Large intestine (tissue), 12 donors: Measurements from ENCODE around the gene IFFO2. TPM values are rescaled to one million over a fixed set of nuclear protein-coding genes. Genes with fewer than 3 reads are reported as not detected.

Experiments used
- DNase-seq, 2 donors: peaks; one replicate each; pipeline versions ENCODE4 v3.0.0 to v3.0.0-alpha.2; 2013
- H3K27ac ChIP-seq: one replicate; pipeline ENCODE4 v1.5.1; 2013; ENCODE audit warnings: low read length
- H3K27me3 ChIP-seq: 2 replicates; pipeline ENCODE4 v1.6.1; 2013; ENCODE audit warnings: low read length; ENCODE audit not compliant: control insufficient read depth, insufficient read depth
- H3K36me3 ChIP-seq: 2 replicates; pipeline ENCODE4 v1.6.1; 2013; ENCODE audit warnings: low read length; ENCODE audit not compliant: control insufficient read depth, insufficient read depth
- H3K4me1 ChIP-seq: one replicate; pipeline ENCODE4 v1.6.1; 2013; ENCODE audit warnings: low read length; ENCODE audit not compliant: control insufficient read depth, insufficient read depth
- H3K4me3 ChIP-seq: one replicate; pipeline ENCODE4 v1.5.1; 2013; ENCODE audit warnings: low read length
- H3K9me3 ChIP-seq: one replicate; pipeline ENCODE4 v1.6.1; 2013; ENCODE audit warnings: mild to moderate bottlenecking, low read depth, low read length, moderate library complexity; ENCODE audit not compliant: control insufficient read depth
- WGBS: methylation state at CpG from one replicate; pipeline ENCODE4 v1.1.5; 2013; ENCODE audit warnings: low lambda C conversion rate; ENCODE audit not compliant: insufficient coverage; 5-methylcytosine and 5-hydroxymethylcytosine counted together
- long read RNA-seq, 11 donors: transcript quantifications; one replicate each; lab custom pipeline, GENCODE V29; 2026
- polyA plus RNA-seq: library from polyadenylated mRNA; unstranded; fragments of 120-200 nt; gene quantifications from one replicate; pipeline ENCODE4 v1.2.1, GENCODE V29; 2013

IFFO2 gene
- 3.4 TPM for polyA plus RNA-seq
- long read RNA-seq, donor 1, full-length matches to known transcripts: 1 of 1 reads
- long read RNA-seq, donor 1, partial matches to known transcripts: 0 of 1 reads
- long read RNA-seq, donor 1, other reads (novel, unspliced or antisense): 0 of 1 reads
- long read RNA-seq, donor 2: 0 reads
- long read RNA-seq, donor 3: 0 reads
- long read RNA-seq, donor 4: 0 reads
- long read RNA-seq, donor 5, full-length matches to known transcripts: 2 of 2 reads
- long read RNA-seq, donor 5, partial matches to known transcripts: 0 of 2 reads
- long read RNA-seq, donor 5, other reads (novel, unspliced or antisense): 0 of 2 reads
- long read RNA-seq, donor 6: 0 reads
- long read RNA-seq, donor 7: 0 reads
- long read RNA-seq, donor 8, full-length matches to known transcripts: 1 of 1 reads
- long read RNA-seq, donor 8, partial matches to known transcripts: 0 of 1 reads
- long read RNA-seq, donor 8, other reads (novel, unspliced or antisense): 0 of 1 reads
- long read RNA-seq, donor 9, full-length matches to known transcripts: 1 of 1 reads
- long read RNA-seq, donor 9, partial matches to known transcripts: 0 of 1 reads
- long read RNA-seq, donor 9, other reads (novel, unspliced or antisense): 0 of 1 reads
- long read RNA-seq, donor 10: 0 reads
- long read RNA-seq, donor 11: 0 reads

DNA sequence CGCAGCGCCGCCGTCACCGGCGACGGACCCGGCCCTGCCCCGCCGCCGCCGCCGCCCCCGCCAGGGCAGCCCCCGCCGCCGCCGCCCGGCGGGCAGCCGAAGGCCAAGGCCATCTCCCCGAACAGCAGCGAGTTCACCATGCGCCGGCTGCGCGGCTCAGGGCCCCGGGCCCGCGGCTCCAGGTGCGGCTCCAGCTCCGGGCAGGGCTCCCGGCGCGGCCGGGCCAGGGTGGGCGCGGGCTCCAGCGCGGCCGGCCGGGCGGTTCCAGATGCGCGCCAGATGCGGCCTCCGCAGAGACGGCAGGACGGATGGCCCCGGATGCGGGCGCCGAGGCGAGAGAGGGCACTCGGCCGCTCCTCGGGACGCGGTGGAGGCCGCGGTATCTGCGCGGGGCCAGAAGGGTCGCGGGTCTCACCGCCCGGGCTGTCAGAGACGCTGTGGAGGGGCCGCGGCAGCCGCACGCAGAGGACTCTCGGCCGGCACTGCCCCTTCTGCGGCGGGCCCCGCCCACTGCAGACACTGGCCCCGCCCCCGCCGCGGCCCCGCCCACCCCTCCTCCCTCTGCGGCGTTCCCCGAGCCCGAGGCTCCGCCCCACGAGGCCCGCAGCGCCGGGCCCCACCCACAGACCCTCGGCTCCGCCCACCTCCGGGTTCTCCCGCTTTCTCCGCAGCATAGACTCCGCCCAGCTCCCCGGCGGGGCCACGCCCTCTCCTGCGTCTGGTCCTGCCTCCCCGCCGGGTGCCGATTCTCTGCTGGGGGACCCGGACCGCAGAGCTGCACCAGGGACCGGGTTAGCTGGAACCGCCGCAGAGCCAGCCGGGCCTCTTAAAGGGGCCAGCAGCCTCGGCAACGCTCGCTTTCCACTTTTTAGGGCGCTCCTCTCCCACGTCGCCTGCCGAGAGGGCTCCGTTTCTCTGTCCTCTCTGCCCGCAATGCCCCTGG, at the start of gene IFFO2:
Gene IFFO2 (minus strand): TSS at position 484 of the 943 bp plus-strand sequence. CDS start 344 bp downstream, at position 140.
- no peak within 1 kb of the TSS for H3K27ac ChIP-seq
- peak; percentile 89 to 93 for DNase-seq
- WGBS: no CpG with 5 or more reads among the region's 119 CpGs

DNA sequence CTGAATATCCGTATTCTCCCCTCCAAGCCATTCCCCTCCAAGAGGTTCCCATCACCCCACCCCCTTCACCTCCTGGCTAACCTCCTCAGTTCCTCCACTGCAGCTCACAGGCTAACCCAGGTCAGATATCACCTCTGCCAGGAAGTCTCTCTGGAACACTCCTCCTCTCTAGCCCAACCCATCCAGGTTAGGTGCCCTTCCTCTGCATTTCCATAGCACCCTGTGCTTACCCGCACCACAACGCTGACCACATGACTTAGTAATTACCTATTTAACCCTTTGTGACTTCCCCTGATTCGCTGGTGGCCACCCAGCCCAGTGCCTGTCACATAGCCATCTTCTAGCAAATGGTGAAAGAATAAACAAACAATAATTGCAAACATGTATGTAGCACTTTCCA, 49.5 kb upstream of the IFFO2 start:
- DNase-seq: no peak
- Histone ChIP-seq H3K4me3 (no peak overlapping the region), H3K9me3 (peaks cover 9% of the 10 kb centered on the region), H3K27ac (no peak overlapping the region), H3K36me3 (no peaks in the 10 kb centered on the region), H3K27me3 (no peaks in the 10 kb centered on the region), H3K4me1 (peaks cover 40% of the 10 kb centered on the region)
- 67% methylated on average over 1 of the region's 4 CpGs for WGBS

More for the DNA sequence above, at the start of gene IFFO2:
- Histone ChIP-seq H3K9me3 (peaks cover 2% of the 10 kb centered on the region), H3K4me1 (peaks cover 14% of the 10 kb centered on the region), H3K4me3 (peak within 1 kb of the TSS; percentile 69), H3K36me3 (no peaks in the 10 kb centered on the region), H3K27me3 (peaks cover 27% of the 10 kb centered on the region)

DNA sequence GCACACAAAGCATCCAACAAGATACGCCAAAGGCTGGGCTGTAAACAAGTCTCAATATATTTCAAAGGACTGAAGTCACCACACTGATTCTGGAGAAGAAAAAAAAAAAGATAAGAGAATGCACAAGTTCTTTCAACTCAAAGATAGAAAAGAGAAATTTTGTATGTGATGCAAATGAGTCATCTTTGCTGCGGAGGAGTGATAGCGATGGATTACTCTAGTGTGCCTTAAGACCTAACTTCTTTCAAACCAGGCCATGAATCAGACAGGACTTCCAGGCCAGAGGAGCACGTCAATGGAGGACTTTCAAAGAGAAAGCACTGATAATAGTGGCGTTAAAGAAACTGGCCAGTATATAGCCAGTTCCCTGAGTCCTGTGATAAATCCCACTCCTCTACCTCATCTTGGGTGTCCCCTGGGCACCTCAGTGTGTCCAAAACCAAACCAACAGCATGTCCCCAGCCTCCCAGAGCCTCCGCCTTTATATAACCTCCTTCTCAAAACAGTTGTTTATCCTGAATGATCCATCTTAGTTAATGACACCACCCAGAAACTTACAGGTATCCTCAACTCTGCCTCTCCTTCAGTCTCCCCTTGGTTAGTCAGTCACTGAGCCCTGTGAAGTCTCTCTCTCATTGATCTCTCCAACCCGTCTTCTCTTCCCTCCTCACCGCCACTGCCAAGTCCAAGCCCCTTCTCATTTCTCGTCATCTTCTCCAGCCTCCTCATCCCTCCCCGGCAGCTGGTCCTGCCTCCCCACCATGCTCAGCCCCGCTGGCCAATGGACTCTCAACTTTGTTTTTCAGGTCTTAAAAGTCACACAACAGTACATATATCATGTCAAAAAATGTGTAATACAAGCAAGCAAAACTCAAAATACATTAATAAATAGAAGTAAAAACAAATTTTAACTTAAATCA, 47.2 kb upstream of the IFFO2 start:
- no peaks in the 10 kb centered on the region for H3K27me3 ChIP-seq
- H3K4me3 ChIP-seq: no peak overlapping the region
- H3K4me1 ChIP-seq: peaks cover 27% of the 10 kb centered on the region
- no peak for DNase-seq
- no peaks in the 10 kb centered on the region for H3K36me3 ChIP-seq
- H3K27ac ChIP-seq: no peak overlapping the region
- WGBS: 90% methylated on average over 2 of the region's 11 CpGs
- H3K9me3 ChIP-seq: peaks cover 16% of the 10 kb centered on the region

DNA sequence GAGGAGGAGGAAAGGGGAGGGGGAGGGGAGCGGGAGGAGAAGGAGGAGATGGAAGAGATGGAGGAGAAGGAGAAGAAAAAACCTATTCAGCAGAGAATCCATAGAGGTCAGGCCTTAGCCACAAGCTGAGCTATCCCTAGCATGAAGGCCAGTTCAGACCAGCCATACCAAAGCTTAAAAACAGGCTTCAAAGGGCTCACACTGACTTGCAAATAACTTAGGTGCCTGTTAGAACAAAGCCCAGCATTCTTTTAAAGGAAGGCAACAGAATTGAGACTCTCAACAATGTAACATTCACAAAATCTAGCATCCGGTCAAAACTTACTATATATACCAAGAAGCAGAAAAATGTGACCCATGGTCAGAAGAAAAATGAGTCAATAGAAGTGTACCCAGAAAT, 43.6 kb upstream of the IFFO2 start:
- no peak for DNase-seq
- no CpG with 5 or more reads among the region's 2 CpGs for WGBS

DNA sequence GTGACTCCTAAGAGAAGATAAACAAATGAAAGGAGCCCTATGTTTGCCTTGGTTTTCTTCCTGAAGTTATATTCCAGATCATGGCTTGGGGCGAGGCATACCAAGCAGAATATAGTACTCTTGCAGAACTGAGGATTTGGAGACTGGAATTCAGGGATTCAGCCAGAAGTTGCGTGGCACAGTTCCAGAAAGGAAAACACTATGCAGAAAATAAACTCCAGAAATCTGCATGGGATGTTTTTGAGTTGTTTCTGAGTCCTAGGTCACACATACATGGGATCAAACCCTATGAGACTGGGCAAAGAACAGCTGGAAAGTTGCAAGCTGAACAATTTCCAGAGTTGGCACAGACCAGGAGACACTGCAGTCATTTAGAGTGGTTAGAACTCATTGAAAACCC, 42.9 kb upstream of the IFFO2 start:
- H3K27ac ChIP-seq: no peak overlapping the region
- no peaks in the 10 kb centered on the region for H3K36me3 ChIP-seq
- H3K4me3 ChIP-seq: no peak overlapping the region
- no peaks in the 10 kb centered on the region for H3K27me3 ChIP-seq
- no peaks in the 10 kb centered on the region for H3K4me1 ChIP-seq
- peaks cover 16% of the 10 kb centered on the region for H3K9me3 ChIP-seq
- DNase-seq: no peak
- WGBS: no CpG with 5 or more reads among the region's 2 CpGs

More for the DNA sequence above, 43.6 kb upstream of the IFFO2 start:
- H3K27ac ChIP-seq: no peak overlapping the region
- no peaks in the 10 kb centered on the region for H3K4me1 ChIP-seq
- H3K27me3 ChIP-seq: no peaks in the 10 kb centered on the region
- peaks cover 16% of the 10 kb centered on the region for H3K9me3 ChIP-seq
- H3K4me3 ChIP-seq: no peak overlapping the region
- H3K36me3 ChIP-seq: no peaks in the 10 kb centered on the region

DNA sequence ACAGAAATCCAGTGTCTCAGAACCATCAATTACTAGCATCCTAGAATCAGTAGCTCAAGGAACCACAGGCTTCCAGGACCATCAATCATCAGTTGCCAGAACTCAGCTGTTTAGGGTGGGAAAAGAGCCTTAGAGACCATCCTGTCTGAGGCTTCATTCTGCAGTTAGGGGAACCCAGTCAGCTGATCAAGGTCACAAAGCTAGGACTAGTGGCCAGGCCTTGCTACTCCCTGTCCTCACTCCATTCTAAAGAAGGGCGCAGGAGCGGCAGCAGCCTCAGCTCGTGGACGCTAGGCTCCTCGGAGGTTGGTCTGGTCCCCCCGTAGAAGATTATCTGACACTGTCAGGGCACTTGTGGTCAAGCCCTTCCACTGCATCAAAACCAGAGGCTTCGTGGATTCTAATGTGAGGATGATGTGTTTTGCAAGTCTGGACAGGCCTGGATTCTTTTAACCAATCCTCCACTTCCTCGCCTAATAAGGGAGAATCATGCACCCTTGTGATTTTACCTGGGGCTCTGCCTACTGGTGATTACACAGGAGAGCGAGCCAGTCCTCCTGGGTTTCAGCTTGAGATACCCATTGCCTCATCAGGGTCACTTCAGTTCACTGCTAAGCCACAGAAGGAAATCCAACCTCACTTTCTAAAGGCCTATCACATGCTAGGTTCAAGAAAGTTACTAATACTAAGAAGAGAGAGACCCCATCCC, 41.7 kb upstream of the IFFO2 start:
- H3K4me3 ChIP-seq: no peak overlapping the region
- DNase-seq: no peak
- no peak overlapping the region for H3K27ac ChIP-seq
- H3K9me3 ChIP-seq: peaks cover 16% of the 10 kb centered on the region
- no CpG with 5 or more reads among the region's 9 CpGs for WGBS
- H3K36me3 ChIP-seq: no peaks in the 10 kb centered on the region
- no peaks in the 10 kb centered on the region for H3K4me1 ChIP-seq
- H3K27me3 ChIP-seq: no peaks in the 10 kb centered on the region

DNA sequence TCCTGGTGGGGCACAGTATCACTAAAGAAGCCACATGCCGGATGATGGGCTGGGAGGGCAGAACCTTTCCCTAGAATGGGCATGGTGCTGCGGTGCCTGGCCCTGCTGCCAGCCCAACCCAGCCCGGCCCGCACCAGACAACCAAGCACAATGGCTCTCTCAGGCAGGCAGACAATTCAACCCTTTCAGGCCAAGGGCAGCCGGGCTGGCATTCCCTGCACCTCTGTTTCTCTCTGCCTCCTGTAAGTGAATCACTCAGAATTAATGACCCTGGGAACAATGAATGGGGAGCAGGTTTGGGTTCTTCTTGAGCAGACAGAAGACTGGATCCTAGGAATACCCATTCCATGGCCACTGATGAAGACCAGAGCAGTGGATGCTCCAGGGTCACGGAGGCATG, 41.0 kb upstream of the IFFO2 start:
- H3K4me3 ChIP-seq: no peak overlapping the region
- no peaks in the 10 kb centered on the region for H3K36me3 ChIP-seq
- no peaks in the 10 kb centered on the region for H3K4me1 ChIP-seq
- H3K27me3 ChIP-seq: no peaks in the 10 kb centered on the region
- no CpG with 5 or more reads among the region's 6 CpGs for WGBS
- H3K9me3 ChIP-seq: peaks cover 16% of the 10 kb centered on the region
- DNase-seq: no peak
- H3K27ac ChIP-seq: no peak overlapping the region

DNA sequence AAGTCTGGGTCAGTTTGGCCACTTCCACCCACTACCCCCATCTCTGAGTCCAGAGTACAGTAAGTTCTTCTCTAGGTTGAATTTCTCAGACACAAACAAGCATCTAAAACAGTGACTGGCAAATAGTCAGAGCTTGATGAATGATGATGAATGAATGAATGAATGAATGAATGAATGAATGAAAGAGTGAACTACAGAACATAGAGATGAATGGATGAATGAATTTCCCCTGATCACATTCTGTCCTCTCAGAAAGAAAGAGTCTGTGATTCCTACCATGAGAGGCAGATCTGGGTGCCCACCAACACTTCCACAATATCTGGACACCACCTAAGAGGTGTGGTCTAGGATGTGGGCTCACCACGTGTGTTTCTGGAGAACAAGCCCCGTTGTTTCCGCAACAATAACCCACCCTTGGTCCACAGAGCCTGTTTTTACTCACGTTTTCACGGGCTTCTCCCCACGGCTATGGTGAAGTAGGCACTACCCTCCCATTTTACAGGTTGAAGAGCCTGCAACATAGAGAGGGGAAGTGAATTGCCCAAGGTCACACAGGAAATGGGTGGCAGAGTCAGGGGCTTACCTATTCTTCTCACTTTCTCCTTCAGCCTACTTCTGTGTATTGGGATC, 40.2 kb upstream of the IFFO2 start:
- DNase-seq: no peak
- no peak overlapping the region for H3K4me3 ChIP-seq
- H3K27ac ChIP-seq: no peak overlapping the region
- H3K9me3 ChIP-seq: peaks cover 13% of the 10 kb centered on the region
- H3K27me3 ChIP-seq: no peaks in the 10 kb centered on the region
- no CpG with 5 or more reads among the region's 6 CpGs for WGBS
- no peaks in the 10 kb centered on the region for H3K36me3 ChIP-seq
- no peaks in the 10 kb centered on the region for H3K4me1 ChIP-seq

DNA sequence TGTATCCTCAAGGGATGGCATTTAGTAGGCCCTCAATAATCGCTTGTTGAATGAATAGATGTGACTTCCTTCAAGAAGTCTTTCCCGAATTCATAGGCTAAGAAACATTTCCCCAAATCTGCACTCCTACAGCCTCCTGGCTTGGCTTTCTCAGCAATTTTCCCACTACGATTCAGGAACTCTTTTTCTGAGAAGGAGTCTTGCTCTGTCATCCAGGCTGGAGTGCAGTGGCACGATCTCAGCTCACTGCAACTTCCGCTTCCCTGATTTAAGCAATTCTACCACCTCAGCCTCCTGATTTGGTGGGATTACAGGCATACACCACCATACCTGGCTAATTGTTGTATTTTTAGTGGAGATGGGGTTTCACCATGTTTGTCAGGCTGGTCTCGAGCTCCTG, 37.9 kb upstream of the IFFO2 start:
- Histone ChIP-seq H3K27ac (no peak overlapping the region), H3K36me3 (no peaks in the 10 kb centered on the region), H3K9me3 (no peaks in the 10 kb centered on the region), H3K4me3 (no peak overlapping the region), H3K4me1 (no peaks in the 10 kb centered on the region), H3K27me3 (no peaks in the 10 kb centered on the region)
- DNase-seq: no peak
- whole genome bisulfite sequencing: no CpG with 5 or more reads among the region's 6 CpGs
